Neural crest cell (in vitro differentiated cells): Measurements from ENCODE around the gene RNF126. TPM values are rescaled to one million over a fixed set of nuclear protein-coding genes. Genes with fewer than 3 reads are reported as not detected.
"Not testable (repeated sequence)": the region's sequence is repeated elsewhere in the genome, so short reads cannot be mapped to it uniquely, and the experiment has no call there.

ENCODE experiments used
- DNase-seq: peaks from one replicate; pipeline ENCODE4 v3.0.0; 2021; ENCODE audit warnings: low read depth, mixed read lengths, low spot score
- H3K27ac Mint-ChIP-seq: one replicate; pipeline ENCODE4 v1.8.0; 2021; ENCODE audit warnings: mild to moderate bottlenecking, mixed read lengths; ENCODE audit not compliant: unreplicated experiment
- H3K27me3 Mint-ChIP-seq: 2 replicates; pipeline ENCODE4 v1.8.0; 2021; ENCODE audit warnings: low read depth, mild to moderate bottlenecking, mixed read lengths
- H3K36me3 Mint-ChIP-seq: 2 replicates; pipeline ENCODE4 v1.8.0; 2021; ENCODE audit warnings: low read depth, mild to moderate bottlenecking, mixed read lengths
- H3K4me1 Mint-ChIP-seq: 2 replicates; pipeline ENCODE4 v1.8.0; 2021; ENCODE audit warnings: mixed read lengths
- H3K4me3 Mint-ChIP-seq: one replicate; pipeline ENCODE4 v1.8.0; 2021; ENCODE audit warnings: mild to moderate bottlenecking, mixed read lengths
- H3K9me3 Mint-ChIP-seq: 2 replicates; pipeline ENCODE4 v1.8.0; 2021; ENCODE audit warnings: mixed read lengths
- total RNA-seq: library from RNA; stranded (reverse); gene quantifications from 2 replicates; pipeline ENCODE4 v1.2.1, GENCODE V29; 2021
- TF ChIP-seq, protein P1 (sequence below): fragments of 200-600 bp; sonication (generic); conservative IDR thresholded peaks from 2 replicates; pipeline ENCODE4 v1.5.0; 2021; ENCODE audit warnings: antibody characterized with exemption, mild to moderate bottlenecking

The RNF126 gene
- total RNA-seq, 1 donor from 2014 or later, result 55.9 TPM

DNA sequence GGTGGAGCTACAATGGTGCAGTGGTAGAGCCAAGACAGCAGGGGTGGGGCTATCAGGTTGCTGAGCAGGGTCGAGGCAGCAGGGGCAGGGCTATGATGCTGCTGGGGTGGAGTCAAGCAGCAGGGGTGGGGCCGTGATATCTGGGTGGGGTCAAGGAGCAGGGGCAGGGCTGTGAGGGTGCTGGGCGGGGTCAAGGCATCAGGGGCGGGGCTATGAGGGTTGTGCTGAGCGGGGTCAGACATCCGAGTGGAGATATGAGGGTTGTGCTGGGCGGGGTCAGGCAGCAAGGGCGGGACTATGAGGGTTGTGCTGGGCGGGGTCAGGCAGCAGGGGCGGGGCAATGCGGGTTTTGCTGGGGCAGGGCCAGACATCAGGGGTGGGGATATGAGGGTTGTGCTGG, 58.7 kb downstream of the RNF126 start:
- no peak for DNase-seq
- H3K27me3 Mint-ChIP-seq, result no peaks in the 10 kb centered on the region
- H3K4me1 Mint-ChIP-seq, result no peaks in the 10 kb centered on the region
- no peaks in the 10 kb centered on the region for H3K9me3 Mint-ChIP-seq
- no peak overlapping the region for H3K4me3 Mint-ChIP-seq
- H3K36me3 Mint-ChIP-seq, result no peaks in the 10 kb centered on the region
- TF ChIP-seq, protein P1, sequence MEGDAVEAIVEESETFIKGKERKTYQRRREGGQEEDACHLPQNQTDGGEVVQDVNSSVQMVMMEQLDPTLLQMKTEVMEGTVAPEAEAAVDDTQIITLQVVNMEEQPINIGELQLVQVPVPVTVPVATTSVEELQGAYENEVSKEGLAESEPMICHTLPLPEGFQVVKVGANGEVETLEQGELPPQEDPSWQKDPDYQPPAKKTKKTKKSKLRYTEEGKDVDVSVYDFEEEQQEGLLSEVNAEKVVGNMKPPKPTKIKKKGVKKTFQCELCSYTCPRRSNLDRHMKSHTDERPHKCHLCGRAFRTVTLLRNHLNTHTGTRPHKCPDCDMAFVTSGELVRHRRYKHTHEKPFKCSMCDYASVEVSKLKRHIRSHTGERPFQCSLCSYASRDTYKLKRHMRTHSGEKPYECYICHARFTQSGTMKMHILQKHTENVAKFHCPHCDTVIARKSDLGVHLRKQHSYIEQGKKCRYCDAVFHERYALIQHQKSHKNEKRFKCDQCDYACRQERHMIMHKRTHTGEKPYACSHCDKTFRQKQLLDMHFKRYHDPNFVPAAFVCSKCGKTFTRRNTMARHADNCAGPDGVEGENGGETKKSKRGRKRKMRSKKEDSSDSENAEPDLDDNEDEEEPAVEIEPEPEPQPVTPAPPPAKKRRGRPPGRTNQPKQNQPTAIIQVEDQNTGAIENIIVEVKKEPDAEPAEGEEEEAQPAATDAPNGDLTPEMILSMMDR, result no peak
- H3K27ac Mint-ChIP-seq, result no peak overlapping the region

DNA sequence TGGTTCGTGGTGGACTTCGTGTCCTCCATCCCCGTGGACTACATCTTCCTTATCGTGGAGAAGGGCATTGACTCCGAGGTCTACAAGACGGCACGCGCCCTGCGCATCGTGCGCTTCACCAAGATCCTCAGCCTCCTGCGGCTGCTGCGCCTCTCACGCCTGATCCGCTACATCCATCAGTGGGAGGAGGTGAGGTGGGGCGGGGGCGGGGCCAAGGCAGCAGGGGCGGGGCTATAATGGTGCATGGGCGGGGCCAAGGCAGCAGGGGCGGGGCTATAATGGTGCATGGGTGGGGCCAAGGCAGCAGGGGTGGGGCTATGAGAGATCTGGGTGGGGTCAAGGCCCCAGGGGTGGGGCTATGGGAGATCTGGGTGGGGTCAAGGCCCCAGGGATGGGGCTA, 59.2 kb downstream of the RNF126 start:
- not testable (repeated sequence) for H3K4me1 Mint-ChIP-seq, H3K9me3 Mint-ChIP-seq, H3K27me3 Mint-ChIP-seq, H3K27ac Mint-ChIP-seq, H3K36me3 Mint-ChIP-seq, DNase-seq, H3K4me3 Mint-ChIP-seq

DNA sequence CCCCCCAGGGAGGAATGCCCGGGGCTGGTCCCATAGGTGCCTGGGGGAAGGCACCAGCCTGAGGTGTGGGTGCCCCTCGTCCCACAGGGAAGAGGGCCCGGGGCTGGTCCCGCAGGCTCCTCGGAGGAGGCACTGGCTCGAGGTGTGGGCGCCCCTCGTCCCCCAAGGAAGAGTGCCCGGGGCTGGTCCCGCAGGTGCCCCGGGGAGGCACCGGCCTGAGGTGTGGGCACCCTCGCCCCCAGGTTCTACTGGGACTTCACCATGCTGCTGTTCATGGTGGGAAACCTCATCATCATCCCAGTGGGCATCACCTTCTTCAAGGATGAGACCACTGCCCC, 59.7 kb downstream of the RNF126 start:
- H3K27me3 Mint-ChIP-seq, H3K4me3 Mint-ChIP-seq, H3K9me3 Mint-ChIP-seq, H3K4me1 Mint-ChIP-seq, H3K36me3 Mint-ChIP-seq, H3K27ac Mint-ChIP-seq, DNase-seq: not testable (repeated sequence)

DNA sequence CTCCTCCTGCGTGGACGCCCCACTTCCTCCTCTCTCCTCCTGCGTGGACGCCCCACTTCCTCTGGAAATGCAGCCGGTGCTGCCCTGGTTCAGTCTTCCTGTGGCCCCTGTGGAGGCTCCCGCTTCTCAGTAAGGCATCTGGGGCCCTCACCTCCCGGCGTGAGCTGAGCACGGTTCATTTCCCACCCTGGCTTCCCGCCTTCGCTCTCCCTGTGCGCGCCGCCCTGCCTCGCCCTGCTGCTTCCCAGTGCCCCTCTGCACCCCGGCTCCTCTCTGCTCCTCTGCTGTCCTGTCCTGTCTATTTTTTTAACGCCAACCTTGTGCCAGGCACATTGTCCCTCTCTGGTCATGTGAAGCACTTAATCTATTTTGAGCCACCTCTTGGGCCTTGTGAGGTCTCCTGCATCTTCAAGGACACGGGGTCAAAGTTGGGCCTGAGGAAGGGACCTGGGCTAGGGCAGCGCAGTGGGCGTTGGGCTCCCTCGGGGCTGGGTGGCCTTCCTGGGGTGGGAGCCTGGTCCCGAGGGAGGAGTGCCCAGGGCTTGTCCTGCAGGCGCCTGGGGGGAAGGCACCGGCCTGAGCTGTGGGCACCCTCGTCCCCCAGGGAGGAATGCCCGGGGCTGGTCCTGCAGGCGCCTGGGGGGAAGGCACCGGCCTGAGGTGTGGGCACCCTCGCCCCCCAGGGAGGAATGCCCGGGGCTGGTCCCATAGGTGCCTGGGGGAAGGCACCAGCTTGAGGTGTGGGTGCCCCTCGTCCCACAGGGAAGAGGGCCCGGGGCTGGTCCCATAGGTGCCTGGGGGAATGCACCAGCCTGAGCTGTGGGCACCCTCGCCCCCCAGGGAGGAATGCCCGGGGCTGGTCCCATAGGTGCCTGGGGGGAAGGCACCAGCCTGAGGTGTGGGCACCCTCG, 60.4 kb downstream of the RNF126 start:
- Mint-ChIP-seq H3K27ac (no peak overlapping the region), H3K4me1 (no peaks in the 10 kb centered on the region), H3K4me3 (no peak overlapping the region)

DNA sequence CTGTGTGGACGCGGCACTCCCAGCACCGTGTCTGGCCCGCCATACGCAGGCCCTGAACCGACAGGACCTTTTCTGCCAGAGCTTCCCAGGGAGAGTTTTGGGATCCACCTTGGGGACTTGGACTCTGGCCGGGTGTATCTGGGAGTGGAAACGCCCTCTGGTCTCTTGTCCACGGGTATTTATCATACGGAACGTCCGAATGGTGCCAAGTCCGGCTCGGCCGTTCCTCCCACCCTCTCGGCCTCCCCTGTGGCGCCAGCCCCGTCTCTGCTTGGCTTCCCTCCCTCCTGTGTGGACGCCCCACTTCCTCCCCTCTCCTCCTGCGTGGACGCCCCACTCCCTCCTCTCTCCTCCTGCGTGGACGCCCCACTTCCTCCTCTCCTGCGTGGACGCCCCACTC, 61.2 kb downstream of the RNF126 start:
- no peak overlapping the region for H3K27ac Mint-ChIP-seq
- H3K4me3 Mint-ChIP-seq, result no peak overlapping the region
- H3K27me3 Mint-ChIP-seq, result no peaks in the 10 kb centered on the region
- H3K4me1 Mint-ChIP-seq, result no peaks in the 10 kb centered on the region
- no peak for DNase-seq
- no peaks in the 10 kb centered on the region for H3K36me3 Mint-ChIP-seq
- H3K9me3 Mint-ChIP-seq, result no peaks in the 10 kb centered on the region
- TF ChIP-seq, protein P1, result no peak

More for the DNA sequence above, 60.4 kb downstream of the RNF126 start:
- no peak for DNase-seq
- TF ChIP-seq, protein P1, result no peak
- no peaks in the 10 kb centered on the region for H3K9me3 Mint-ChIP-seq
- no peaks in the 10 kb centered on the region for H3K36me3 Mint-ChIP-seq
- H3K27me3 Mint-ChIP-seq, result no peaks in the 10 kb centered on the region

DNA sequence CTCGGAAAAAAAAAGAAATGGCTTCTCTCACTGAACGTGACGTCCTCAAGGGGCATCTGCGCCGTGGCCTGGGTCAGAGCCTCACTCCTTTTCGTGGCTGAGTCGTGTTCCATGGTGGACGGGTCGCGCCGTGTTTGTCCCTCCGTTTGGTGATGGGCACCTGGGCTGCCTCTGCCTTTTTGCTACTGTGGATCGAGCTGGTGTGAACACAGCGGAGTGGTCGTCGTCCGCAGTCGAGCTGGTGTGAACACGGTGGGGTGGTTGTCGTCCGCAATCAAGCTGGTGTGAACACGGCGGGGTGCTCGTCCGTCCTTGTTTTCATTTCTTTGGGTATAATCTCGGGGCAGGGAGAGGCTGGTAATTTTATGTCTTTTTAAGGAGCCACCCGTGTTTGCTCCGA, 61.7 kb downstream of the RNF126 start:
- H3K9me3 Mint-ChIP-seq, result no peaks in the 10 kb centered on the region
- H3K27ac Mint-ChIP-seq, result no peak overlapping the region
- no peak overlapping the region for H3K4me3 Mint-ChIP-seq
- TF ChIP-seq, protein P1, result no peak
- H3K4me1 Mint-ChIP-seq, result no peaks in the 10 kb centered on the region
- no peak for DNase-seq
- H3K27me3 Mint-ChIP-seq, result no peaks in the 10 kb centered on the region
- no peaks in the 10 kb centered on the region for H3K36me3 Mint-ChIP-seq

Other genes with a start within 250 kb of the RNF126 start
- 39.0 and 45.2 TPM in 2 replicates for gene SHC2, start 202.2 kb downstream of the RNF126 start, total RNA-seq
- gene MADCAM1, start 166.7 kb downstream of the RNF126 start, total RNA-seq, result 0.75 and 1.1 TPM in 2 replicates
- gene TPGS1, start 155.7 kb downstream of the RNF126 start, total RNA-seq, result 22.3 TPM in 2 replicates
- 106 and 111 TPM in 2 replicates for gene CDC34, start 131.5 kb downstream of the RNF126 start, total RNA-seq
- not detected in 2 replicates for gene GZMM, start 119.2 kb downstream of the RNF126 start, total RNA-seq
- 564 and 613 TPM in 2 replicates for gene BSG, start 90.6 kb downstream of the RNF126 start, total RNA-seq
- gene HCN2, start 73.3 kb downstream of the RNF126 start, total RNA-seq, result 0.71 and 0.84 TPM in 2 replicates
- gene POLRMT, start 29.7 kb downstream of the RNF126 start, total RNA-seq, result 69.7 and 71.1 TPM in 2 replicates
- gene FGF22, start 23.3 kb downstream of the RNF126 start, total RNA-seq, result 0.51 and 0.84 TPM in 2 replicates
- 7.7 and 8.9 TPM in 2 replicates for gene FSTL3, start 13.2 kb upstream of the RNF126 start, total RNA-seq
- not detected in 2 replicates for gene PRSS57, start 32.2 kb upstream of the RNF126 start, total RNA-seq
- gene PALM, start 45.7 kb upstream of the RNF126 start, total RNA-seq, result 45.1 and 52.1 TPM in 2 replicates
- gene MISP, start 87.9 kb upstream of the RNF126 start, total RNA-seq, result 0.14 TPM in 1 of 2 replicates, not detected in the other
- gene PTBP1, start 134.2 kb upstream of the RNF126 start, total RNA-seq, result 674 and 701 TPM in 2 replicates
- 46.3 and 50.9 TPM in 2 replicates for gene PLPPR3, start 158.7 kb upstream of the RNF126 start, total RNA-seq
- gene AZU1, start 164.6 kb upstream of the RNF126 start, total RNA-seq, result 0.30 and 0.68 TPM in 2 replicates
- not detected in 2 replicates for gene PRTN3, start 177.8 kb upstream of the RNF126 start, total RNA-seq
- gene ELANE, start 189.1 kb upstream of the RNF126 start, total RNA-seq, result not detected in 2 replicates
- not detected in 2 replicates for gene CFD, start 196.4 kb upstream of the RNF126 start, total RNA-seq
- gene MED16, start 230.0 kb upstream of the RNF126 start, total RNA-seq, result 73.9 and 77.7 TPM in 2 replicates
- gene RNU6-9, start 230.3 kb upstream of the RNF126 start, total RNA-seq, result not detected in 2 replicates